ENCODE results near the gene ZDHHC6. TPM values are rescaled to one million over a fixed set of nuclear protein-coding genes. Genes with fewer than 3 reads are reported as not detected.

ZDHHC6 gene
- total and polyA plus RNA-seq, 10 of the 15 experiments (the other 5 are each of a cell fraction or from before 2014, with no cell fraction given), result 23.8 to 59.4 (median 35.6) TPM

- no TSS peak for BruUV-seq (replicated peaks)
- RAD21 ChIA-PET (ENCODE audit: unreplicated experiment), result no interaction called here
- no peaks in the 10 kb centered on the region for H3K27me3 ChIP-seq (replicated peaks in 1 of 2; ENCODE audit: control insufficient read depth in 2 of 2, insufficient read depth in 2 of 2, low read length in 1 of 2)
- H4K20me1 ChIP-seq (ENCODE audit: control insufficient read depth, insufficient read depth), result no peaks in the 10 kb centered on the region
- no peaks in the 10 kb centered on the region for H3K4me1 ChIP-seq (ENCODE audit: control insufficient read depth, insufficient read depth, low read length)
- in situ Hi-C loops (cut with MboI) (no loop called here), intact Hi-C loops (cut with micrococcal nuclease; ENCODE audit: unreplicated experiment) (no loop called here)
- no peak overlapping the region for H3K9ac ChIP-seq (ENCODE audit: control insufficient read depth, insufficient read depth, low read length)
- no peak overlapping the region for H2AFZ ChIP-seq (ENCODE audit: control insufficient read depth, low read depth, low read length)
- 100% methylated on average over 2 of the region's 2 CpGs for WGBS (ENCODE audit: insufficient coverage, insufficient replicate concordance, low lambda C conversion rate, missing lambda C conversion rate)
- SMC1A ChIA-PET (ENCODE audit: uncharacterized antibody, unreplicated experiment), result interaction anchor here (1.6 kb wide), 1 partner anchor 32 kb away, joined by 3 read pairs; no protein-coding TSS in a partner anchor
- ATAC-seq (no peak), FAIRE-seq (no peak), DNase-seq (ENCODE audit: low read depth, low spot score) (no peak)
- no peak overlapping the region for H3K27ac ChIP-seq (ENCODE audit: control insufficient read depth, insufficient read depth)
- H3K4me2 ChIP-seq (ENCODE audit: control insufficient read depth, insufficient read depth), result no peak overlapping the region
- CTCF ChIA-PET, result interaction anchor here (0.8 to 1.1 kb wide), 2 partner anchors 20 to 69 kb away, joined by 3 to 6 read pairs; no protein-coding TSS in a partner anchor
- peaks cover 4 to 6% of the 10 kb centered on the region in 2 experiments; a peak in 3 of 4 replicates for H3K36me3 ChIP-seq (ENCODE audit: control insufficient read depth in 2 of 2, insufficient read depth in 2 of 2, low read length in 1 of 2)
- POLR2A ChIA-PET, result no interaction called here
- no peaks in the 10 kb centered on the region; the same call in 2 of the 3 replicates for H3K9me3 ChIP-seq (replicated peaks; ENCODE audit: control insufficient read depth, insufficient read depth, low read length)
- H3K79me2 ChIP-seq (ENCODE audit: control insufficient read depth, insufficient read depth, low read length), result no peaks in the 10 kb centered on the region
- no peak overlapping the region for H3K4me3 ChIP-seq
- TF ChIP-seq IRF3 (IDR thresholded peaks at IDR 0.05), result no peak
- no peak for TF ChIP-seq HCFC1 (IDR thresholded peaks at IDR 0.05; ENCODE audit: low read length)
- TF ChIP-seq ZNF217 (IDR thresholded peaks at IDR 0.05), result no peak
- TF ChIP-seq CHD4 (IDR thresholded peaks at IDR 0.05), result no peak
- no peak for TF ChIP-seq CUX1 (IDR thresholded peaks at IDR 0.05; ENCODE audit: insufficient replicate concordance, low read depth, low read length)
- no peak for TF ChIP-seq ZNF622 (IDR thresholded peaks at IDR 0.05)
- no peak for TF ChIP-seq ZNF687 (IDR thresholded peaks at IDR 0.05)
- no peak for TF ChIP-seq NRF1 (conservative IDR thresholded peaks at IDR 0.05; ENCODE audit: low read depth, low read length)
- TF ChIP-seq BCL3 (IDR thresholded peaks at IDR 0.05; ENCODE audit: borderline replicate concordance, insufficient read depth, low read depth, low read length, poor library complexity, severe bottlenecking), result no peak
- no peak for TF ChIP-seq EZH2 (IDR thresholded peaks at IDR 0.05; ENCODE audit: borderline replicate concordance, control insufficient read depth, low read depth, low read length)
- no peak for TF ChIP-seq DPF2 (IDR thresholded peaks at IDR 0.05)
- no peak for TF ChIP-seq PML (IDR thresholded peaks at IDR 0.05; ENCODE audit: low read length)
- TF ChIP-seq RELA (IDR thresholded peaks at IDR 0.05; ENCODE audit: borderline replicate concordance, partially characterized antibody), result no peak
Measured at GRCh38 chr10:112402917-112403316, 43.8 kb downstream of the ZDHHC6 start.
